ENCODE results near the gene SHC2.
"Not testable (repeated sequence)": the region's sequence is repeated elsewhere in the genome, so short reads cannot be mapped to it uniquely, and the experiment has no call there.

SHC2 gene

DNA sequence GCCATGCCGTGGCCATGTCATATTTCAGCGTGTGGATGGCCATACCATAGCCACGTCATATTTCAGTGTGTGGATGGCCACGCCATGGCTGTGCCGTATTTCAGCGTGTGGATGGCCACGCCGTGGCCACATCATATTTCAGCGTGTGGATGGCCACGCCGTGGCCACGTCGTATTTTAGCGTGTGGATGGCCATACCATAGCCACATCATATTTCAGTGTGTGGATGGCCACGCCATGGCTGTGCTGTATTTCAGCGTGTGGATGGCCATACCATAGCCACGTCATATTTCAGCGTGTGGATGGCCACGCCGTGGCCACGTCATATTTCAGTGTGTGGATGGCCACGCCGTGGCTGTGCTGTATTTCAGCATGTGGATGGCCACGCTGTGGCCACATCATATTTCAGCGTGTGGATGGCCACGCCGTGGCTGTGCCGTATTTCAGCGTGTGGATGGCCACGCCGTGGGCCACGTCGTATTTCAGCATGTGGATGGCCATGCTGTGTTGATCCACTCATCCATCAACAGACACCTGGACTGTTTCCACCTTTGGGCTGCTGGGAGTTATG lies 9.8 kb downstream of the SHC2 start:
- DNase-seq (ENCODE audit: low read depth, low spot score): not testable (repeated sequence)

DNA sequence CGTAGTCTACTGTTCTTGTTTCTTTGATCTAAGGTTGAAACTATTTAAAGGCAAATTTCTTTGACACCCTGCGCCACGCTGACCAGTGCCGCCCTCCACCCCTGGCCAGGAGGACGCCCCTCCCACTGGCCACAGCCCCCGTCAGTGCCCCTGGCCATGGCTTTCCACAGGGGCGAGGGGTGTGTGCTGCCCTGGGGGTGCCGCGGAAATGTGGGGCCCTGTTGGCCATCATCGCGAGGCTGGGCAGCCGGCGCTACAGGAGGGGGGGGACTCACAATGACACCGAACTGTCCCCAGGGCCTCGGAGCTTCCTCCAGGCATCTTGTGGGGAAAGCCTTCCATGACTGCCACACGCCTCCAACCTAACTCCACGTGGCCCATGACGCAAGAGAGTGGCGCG lies 10.9 kb downstream of the SHC2 start:
- no peak for DNase-seq (ENCODE audit: low read depth, low spot score)

DNA sequence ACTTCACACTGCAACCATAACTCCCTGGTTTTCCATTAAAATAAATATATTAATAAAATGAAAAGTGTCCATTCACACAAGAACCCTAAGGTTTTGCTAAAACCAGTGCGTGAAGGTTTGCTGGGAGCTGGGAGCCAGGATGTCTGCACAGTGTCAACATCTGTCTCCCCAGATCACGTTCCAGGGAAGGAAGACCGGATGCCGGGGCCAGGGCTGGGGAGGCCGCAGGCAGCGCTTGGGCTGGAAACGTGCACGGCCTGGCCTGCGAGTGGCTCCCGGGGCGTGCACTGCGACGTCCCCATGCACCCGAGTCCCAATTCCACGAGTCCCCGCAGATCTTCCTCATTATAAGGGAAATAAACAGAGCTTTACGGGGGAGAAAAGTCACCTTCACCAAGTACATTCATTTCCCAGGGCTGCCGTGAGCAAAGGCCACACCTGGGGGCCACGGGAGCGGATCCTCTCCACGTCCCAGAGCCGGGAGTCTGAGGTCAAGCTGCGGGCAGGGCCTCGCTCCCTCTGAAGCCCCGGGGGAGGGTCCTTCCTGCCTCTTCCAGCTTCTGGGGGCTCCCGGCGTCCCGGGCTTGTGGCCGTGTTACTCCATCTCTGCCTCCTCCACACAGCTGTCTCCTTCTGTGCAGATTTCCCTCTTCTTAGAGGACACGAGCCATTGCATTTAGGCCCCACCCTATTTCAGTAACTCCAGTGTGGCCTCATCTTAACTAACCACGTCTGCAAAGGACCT lies 12.8 kb downstream of the SHC2 start:
- no peak for DNase-seq (ENCODE audit: low read depth, low spot score)

DNA sequence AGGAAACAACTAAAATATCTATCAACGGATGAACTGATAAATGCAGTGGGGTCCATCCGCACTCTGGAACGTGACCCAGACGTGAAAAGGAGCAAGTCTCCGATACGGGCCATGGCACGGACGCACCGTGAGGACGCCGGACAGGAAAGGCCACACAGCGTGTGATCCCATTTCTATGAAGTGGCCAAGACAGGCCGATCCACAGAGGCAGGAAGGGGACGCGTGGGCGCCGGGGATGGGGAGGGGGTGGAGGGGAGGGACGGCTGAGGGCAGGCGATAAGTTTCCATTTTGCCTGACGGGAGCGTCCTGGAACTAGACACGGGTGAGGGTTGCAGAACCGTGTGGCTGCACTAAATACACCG lies 13.8 kb downstream of the SHC2 start:
- DNase-seq (ENCODE audit: low read depth, low spot score): no peak

DNA sequence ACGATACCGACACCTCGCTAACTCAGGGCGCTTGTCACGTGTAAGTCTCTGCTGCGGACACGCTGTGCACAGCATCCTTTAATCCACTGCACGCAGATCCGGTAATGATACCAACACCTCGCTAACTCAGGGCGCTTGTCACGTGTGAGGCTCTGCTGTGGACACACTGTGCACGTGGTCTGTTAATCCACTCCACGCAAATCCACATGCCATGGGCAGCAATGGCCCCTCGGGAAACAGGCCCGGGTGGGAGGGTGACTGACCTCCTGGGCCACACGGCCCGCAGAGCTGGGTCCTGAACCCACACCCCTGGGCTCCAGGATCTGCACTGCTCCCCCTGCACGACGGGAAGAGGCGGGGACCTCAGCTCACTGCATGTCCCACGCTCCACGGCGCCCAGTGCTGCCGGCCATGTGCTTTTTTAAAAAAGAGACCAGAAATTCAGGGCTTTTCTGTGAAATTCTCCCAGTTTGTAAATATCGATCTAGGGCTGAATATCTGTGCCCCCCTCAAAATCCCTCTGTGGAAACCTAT lies 16.1 kb downstream of the SHC2 start:
- no peak for DNase-seq (ENCODE audit: low read depth, low spot score)

DNA sequence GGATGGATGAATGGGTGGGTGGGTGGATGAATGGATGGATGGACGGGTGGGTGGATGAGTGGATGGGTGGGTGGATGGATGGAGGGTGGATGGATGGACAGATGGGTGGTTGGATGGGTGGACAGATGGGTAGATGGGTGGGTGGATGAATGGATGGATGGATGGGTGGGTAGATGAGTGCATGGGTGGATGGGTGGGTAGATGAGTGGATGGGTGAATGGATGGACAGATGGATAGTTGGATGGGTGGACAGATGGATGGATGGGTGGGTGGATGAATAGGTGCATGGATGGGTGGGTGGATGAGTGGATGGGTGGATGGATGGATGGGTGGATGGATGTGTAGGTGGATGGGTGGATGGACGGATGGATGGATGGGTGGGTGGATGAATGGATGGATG lies 17.8 kb downstream of the SHC2 start:
- no peak for DNase-seq (ENCODE audit: low read depth, low spot score)

DNA sequence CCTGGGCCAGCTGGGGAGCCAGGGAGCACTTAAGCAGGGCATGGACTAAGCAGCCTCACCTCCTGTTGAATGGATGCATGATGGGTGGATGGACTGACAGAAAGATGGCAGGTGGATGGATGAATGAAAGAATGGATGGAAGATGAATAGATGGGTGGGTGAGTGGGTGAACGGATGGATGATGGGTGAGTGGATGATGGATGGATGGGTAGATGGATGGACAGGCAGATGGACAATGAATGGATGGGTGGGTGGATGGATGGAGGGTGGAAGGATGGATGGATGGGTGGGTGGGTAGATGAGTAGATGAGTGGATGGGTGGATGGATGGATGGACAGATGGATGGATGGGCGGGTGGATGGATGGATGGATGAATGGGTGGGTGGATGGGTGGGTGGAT lies 18.7 kb downstream of the SHC2 start:
- no peak for DNase-seq (ENCODE audit: low read depth, low spot score)

DNA sequence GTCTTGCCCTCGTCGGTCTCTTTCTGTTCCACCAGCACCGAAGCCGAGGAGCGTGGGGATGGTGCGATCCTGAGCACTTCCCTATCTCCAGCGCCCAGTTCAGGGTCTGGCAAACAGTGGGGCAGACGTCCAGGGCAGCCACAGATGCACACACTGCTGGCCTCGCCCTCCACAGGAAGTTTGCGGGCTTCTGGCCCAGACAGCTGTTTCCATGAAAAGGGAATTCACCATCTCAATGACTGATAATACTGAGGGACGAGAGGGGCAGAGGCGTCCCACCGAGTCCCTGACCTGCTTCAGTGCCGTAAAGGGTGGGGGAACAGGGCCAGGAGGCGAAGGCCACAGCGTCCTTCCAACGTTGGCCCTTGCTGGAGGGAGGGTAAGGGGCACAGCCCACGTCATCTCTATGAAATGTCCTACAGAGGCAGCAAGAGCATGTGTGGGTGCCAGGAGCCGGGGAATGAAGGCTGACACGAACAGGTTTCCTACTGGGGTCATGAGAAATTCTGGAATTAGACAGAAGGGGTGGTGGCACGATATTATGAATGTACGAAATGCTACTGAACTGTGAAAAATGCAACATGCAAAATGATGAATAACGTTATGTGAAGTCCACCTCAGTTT lies 19.5 kb downstream of the SHC2 start:
- DNase-seq (ENCODE audit: low read depth, low spot score): no peak

DNA sequence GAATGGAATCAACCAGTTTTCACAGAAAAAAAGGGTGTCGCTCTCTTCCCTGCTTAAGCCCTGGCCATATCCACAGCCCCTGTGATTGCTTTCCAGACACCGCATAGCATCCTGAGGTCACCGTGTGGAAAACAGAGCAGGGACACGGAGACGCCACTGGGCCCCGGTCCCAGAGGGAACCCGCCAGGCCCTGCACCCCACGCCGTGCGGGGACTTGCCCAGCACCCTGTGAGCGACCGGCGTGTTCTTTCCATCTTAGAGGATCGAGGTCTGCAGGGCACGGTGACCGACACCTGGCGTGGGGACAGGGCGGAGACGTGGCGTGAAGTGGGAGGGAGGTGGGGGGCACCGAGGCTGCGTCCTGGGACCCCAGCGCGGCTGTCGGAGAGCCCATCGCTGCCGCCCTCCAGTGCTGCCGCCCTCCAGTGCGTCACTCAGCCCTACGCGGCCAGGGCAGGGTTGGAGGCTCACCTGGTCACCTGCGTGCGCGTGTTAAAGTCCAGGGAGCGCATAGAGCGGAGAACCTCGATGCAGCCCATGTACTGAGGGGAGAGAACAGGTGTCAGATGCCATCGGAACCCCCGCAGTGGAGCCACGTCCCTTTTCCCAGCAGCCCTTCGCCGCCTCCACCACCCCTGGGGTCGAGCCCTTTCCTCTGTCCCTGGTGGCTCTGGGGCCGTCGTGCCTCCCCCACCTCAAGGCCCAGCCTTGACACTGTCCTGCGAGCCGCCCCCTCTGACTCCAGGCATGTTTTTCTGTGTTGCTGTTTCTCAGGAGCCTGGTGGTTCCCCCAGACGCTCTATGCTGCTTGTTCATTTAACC lies 20.2 kb downstream of the SHC2 start:
- no peak for DNase-seq (ENCODE audit: low read depth, low spot score)

DNA sequence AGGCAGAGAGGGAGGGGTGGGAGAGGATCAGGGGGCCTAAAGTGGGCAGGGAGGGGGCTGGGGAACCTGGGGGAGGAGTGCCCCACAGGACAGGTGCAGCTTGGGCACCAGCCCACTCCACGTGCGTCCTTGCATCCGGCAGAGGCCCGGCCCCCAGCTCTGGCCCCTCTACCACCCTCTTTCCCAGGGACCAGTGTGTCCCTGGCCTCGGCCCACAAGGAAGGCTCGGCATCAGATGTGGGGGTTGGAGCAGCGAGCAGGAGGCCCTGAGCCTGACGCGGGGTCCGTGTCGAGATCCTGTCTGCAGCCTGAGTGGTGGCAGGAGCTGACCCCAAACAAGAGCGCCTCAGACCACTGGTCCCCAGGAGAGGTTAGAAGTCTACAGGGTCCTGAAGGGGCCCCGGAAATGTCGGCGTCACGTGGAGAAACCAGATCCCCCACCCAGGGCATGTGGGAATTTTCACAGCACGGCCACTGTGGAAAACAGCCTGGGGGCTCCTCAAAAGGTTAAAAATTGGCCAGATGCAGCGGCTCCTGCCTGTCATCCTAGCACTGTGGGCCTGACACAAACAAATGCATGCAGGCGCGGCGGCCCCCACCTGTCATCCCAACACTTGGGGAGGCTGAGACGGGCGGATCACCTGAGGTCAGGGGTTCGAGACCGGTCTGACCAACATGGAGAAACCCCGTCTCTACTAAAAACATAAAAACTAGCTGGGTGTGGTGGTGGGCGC lies 21.5 kb downstream of the SHC2 start:
- DNase-seq (ENCODE audit: low read depth, low spot score): no peak

DNA sequence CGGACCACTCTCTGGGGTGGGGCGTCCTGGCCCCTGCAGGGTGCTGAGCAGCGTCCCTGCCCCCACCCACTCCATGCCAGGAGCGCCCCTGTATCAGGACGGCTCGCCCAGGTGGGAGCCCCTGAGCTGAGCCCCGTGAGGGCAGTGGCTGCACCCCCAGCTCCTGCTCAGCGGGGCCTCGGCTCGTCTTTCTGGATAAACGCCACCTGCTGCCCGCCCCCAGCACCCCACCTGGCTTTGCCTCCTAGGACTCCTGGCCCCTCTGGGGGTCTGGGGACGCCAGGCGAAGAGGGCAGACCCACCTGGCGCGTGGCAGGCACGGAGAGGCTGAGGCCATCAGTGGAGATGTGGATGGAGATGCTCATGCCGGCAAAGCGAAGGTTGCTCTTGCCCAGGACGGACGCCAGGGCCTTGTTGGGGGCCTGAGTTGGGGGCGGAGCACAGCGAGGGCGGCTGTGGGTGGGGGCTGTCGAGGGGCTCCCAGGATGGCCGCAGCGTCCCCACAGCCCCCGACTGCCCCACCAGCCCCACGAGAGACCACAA lies 22.3 kb downstream of the SHC2 start:
- DNase-seq (ENCODE audit: low read depth, low spot score): no peak

DNA sequence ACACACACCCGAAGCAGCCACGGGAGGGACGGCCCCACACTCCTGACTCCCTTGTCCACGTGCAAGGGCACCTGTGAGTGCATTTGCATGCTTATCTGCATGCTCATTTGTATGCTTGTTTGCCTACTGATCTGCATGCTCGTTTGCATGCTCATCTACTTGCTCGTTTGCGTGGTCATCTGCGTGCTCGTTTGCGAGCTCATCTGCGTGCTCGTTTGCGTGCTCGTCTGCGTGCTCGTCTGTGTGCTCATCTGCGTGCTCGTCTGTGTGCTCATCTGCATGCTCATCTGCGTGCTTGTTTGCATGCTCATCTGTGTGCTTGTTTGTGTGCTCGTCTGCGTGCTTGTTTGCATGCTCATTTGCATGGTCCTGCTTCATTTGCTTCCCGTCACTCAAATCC lies 23.8 kb downstream of the SHC2 start:
- DNase-seq (ENCODE audit: low read depth, low spot score): no peak

DNA sequence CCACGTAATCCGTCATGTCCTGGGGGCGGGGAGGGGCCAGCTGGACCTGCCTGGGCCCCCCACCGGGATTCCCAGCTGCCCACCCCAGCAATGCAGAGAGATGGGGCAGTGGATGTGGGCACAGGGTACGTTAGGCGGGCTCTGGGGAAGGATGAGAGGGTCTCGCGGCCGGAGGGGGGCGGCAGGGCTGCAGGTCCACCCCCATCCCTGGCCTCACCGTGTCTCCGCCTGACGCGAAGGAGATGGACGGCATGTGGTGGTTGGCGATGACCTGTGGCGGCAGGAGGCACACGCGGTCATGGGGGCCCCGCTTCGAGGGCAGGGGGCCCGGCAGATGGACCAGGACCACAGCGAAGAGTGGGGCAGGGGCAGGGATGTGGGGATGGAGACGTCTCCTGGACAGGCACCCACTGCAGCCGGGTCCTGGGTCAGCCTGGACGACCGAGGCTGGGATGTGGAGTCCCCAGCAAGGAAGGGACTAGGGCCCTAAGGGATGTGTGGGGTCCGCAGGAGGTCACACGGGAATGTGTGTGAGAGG lies 24.4 kb downstream of the SHC2 start:
- DNase-seq (ENCODE audit: low read depth, low spot score): no peak

DNA sequence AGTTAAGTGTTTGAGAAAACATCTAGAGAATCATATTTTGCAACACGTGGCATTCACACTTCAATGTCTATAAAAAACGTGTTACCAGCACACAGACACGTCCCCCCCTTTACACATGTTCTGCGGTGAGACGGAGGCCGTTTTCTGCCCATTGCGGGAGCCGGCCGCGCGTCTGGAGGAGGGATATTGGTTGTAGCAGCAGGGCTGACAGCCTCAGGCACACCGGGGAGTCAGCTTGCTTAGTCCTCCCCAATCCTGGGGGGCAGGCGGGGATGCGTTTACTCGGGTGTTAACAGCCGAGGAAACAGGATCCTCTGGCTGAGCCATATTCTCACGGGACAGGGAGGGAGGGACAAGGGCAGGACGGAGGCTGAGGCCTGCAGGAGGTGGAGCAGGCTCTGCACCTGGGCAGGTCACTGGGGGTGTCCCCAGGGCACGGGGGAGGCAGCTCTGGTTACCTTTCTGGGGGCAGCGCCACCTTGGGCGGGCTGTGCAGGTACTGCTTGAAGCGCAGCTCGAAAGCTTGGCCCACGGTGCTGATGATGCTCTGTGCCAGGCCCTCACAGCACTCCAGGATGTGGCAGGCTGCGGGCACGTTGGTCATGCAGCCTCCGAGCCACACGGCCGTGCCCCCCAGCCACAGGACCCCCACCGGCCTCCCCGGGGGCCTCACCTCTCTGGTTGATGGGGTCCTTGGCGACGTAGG lies 25.0 kb downstream of the SHC2 start:
- no peak for DNase-seq (ENCODE audit: low read depth, low spot score)

DNA sequence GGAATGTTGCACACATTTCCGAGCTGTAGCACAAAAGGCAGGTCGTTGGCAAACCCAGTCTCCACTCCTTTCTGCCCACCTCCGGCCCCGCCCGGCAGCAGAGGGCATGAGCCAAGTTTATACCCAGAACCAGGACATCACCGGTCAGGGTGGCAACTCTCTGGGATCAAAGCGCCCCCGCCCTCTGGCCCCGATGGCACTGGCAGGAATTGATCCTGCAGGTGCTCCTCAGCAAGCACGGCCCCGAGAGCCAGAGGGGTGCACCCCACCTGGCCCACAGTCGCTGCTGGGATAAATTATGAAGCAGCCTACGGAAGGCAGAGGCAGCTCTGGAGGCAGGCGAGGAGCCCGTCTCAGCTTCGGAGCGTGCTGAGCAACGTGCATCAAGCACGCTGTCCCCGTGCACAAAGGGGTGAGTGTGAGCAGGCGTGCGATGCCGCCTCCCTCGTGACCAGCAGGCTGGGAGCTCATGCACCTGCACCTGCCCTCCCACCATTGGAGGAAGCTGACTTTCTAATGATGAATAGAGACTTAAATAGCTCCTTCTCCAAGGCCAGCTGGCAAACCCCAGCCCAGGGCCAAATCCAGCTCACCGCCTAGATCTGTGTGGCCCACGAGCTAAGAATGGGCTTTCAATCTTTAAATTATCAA lies 25.7 kb downstream of the SHC2 start:
- DNase-seq (ENCODE audit: low read depth, low spot score): no peak

DNA sequence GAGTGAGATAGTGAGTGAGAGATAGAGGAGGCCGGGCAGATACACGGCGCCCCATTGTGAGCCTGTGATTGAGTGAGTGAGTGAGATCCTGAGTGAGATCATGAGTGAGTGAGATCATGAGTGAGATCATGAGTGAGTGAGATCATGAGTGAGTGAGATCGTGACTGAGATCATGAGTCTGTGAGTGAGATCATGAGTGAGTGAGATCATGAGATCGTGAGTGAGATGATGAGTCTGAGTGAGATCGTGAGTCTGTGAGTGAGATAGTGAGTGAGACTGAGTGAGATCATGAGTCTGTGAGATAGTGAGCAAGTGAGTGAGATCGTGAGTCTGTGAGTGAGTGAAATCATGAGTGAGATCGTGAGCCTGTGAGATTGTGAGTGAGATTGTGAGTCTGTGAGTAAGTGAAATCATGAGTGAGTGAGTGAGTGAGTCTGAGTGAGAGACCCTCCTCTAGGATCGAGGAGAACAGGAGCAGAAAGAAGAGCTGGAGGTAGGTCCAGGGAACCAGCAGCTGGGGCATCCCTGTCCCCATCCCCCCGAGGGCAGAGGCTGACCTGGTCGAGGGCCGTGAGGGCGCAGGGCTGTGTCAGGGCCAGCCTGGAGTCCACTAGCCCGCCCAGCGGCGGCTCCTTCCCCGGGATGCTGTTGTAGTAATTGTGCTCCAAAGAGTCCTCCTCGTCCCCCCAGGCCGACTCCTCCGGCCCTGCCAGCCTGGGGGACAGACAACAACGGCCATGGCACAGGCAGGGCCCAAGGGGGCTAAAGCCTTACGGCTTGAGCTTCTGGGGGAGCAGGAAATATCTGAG lies 26.5 kb downstream of the SHC2 start:
- no peak for DNase-seq (ENCODE audit: low read depth, low spot score)

DNA sequence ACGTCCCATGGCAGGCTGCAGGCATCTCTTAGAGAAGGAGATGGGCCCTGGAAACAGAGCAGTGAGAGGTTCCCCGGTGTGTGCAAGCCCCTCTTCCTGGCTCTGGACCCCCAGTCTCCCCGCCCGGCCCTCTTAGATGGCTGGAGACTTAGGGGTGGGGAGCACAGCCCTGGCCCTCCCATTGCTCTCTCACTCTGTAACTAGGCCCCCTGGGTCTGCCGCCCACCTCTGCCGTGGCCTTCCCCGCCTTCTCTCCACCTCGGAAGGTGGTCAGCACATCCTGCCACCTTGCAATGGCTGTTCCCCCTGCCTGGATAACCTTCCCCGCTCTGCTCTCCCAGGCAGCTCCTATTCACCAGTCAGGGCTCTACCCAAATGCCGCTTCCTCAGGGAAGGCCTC lies 30.1 kb downstream of the SHC2 start:
- DNase-seq (ENCODE audit: low read depth, low spot score): no peak

DNA sequence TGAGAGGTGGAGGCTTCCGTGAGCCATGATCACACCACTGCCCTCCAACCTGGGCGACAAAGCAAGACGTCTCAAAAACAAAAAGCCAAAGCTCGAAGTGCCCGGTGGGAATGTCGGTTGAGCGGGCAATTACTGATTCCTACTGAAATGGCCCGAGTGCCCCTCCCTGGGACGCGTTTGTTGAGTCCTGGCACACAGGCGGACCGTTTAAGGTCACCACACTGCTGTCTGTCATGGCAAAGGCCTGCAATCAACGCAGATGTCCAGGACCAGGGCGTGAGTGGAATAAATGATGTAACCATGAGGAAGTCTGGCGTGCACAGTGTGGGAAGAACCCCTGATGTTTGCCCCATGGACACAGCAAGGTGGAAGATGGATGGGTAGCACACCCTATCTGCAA lies 32.7 kb downstream of the SHC2 start:
- no peak for DNase-seq (ENCODE audit: low read depth, low spot score)

DNA sequence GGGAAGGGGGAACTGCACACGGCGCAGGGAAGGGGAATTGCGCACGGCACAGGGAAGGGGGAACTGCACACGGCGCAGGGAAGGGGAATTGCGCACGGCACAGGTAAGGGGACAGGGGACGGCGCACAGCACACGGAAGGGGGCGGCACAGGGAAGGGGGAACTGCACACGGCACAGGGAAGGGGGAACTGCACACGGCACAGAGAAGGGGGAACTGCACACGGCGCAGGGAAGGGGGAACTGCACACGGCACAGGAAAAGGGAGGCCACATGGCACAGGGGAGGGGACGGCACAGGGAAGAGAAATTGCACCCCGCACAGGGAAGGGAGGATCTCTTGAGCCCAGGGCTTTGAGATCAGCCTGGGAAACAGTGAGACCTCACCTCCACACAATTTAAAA lies 33.2 kb downstream of the SHC2 start:
- not testable (repeated sequence) for DNase-seq (ENCODE audit: low read depth, low spot score)

All from activated naive CD8-positive, alpha-beta T cell treated with anti-CD3 and anti-CD28 coated beads, Interleukin-2, amount 50 U/mL, for 16 hours (primary cell).